Skeletal muscle tissue (tissue), 4 donors: ENCODE results near the gene ANK2. TPM values are rescaled to one million over a fixed set of nuclear protein-coding genes. Genes with fewer than 3 reads are reported as not detected.

Experiments used
- H3K27ac ChIP-seq: one replicate; pipeline ENCODE4 v1.7.0; 2013; ENCODE audit warnings: mild to moderate bottlenecking, low read depth, low read length, inconsistent platforms
- H3K27me3 ChIP-seq, 3 donors: one replicate each; pipeline ENCODE4 v1.7.0; 2013; ENCODE audit warnings: low read length in 3 of 3; ENCODE audit not compliant: control insufficient read depth in 3 of 3, insufficient read depth in 3 of 3
- H3K36me3 ChIP-seq, 3 donors: one replicate each; pipeline ENCODE4 v1.7.0; 2013; ENCODE audit warnings: low read length in 3 of 3; ENCODE audit not compliant: control insufficient read depth in 3 of 3, insufficient read depth in 3 of 3
- H3K4me1 ChIP-seq, 3 donors: one replicate each; pipeline ENCODE4 v1.7.0; 2013; ENCODE audit warnings: low read length in 3 of 3, mild to moderate bottlenecking in 3 of 3; ENCODE audit not compliant: control insufficient read depth in 3 of 3, insufficient read depth in 3 of 3
- H3K4me3 ChIP-seq, 3 donors: one replicate each; pipeline ENCODE4 v1.7.0; 2013; ENCODE audit warnings: low read length in 3 of 3
- H3K9ac ChIP-seq, 3 donors: one replicate each; pipeline ENCODE4 v1.7.0; 2013; ENCODE audit warnings: low read length in 3 of 3, mild to moderate bottlenecking in 3 of 3, moderate library complexity in 2 of 3, low read depth in 1 of 3
- H3K9me3 ChIP-seq, 3 donors: one replicate each; pipeline ENCODE4 v1.7.0; 2013; ENCODE audit warnings: low read length in 3 of 3; ENCODE audit not compliant: control insufficient read depth in 3 of 3
- total RNA-seq: library from RNA; depleted of rRNA; stranded (reverse); fragments of >200 nt; gene quantifications from one replicate; pipeline ENCODE4 v1.2.3, GENCODE V29; 2014
- donor health status: Osteomylitis.

The ANK2 gene
- total RNA-seq, 1 donor from 2014 or later, result 383 TPM

GRCh38 chr4:113332701-113333100 is 283.2 kb downstream of the ANK2 start:
- H3K36me3 ChIP-seq, result peaks cover 18 to 40% (median 31%) of the 10 kb centered on the region in 3 donors
- H3K27me3 ChIP-seq, result no peaks in the 10 kb centered on the region
- no peaks in the 10 kb centered on the region for H3K9me3 ChIP-seq
- no peak overlapping the region for H3K27ac ChIP-seq
- no peak overlapping the region for H3K4me3 ChIP-seq
- no peaks in the 10 kb centered on the region for H3K4me1 ChIP-seq
- no peak overlapping the region for H3K9ac ChIP-seq

- Histone ChIP-seq H3K9ac (no peak overlapping the region), H3K27me3 (no peaks in the 10 kb centered on the region), H3K4me1 (no peaks in the 10 kb centered on the region), H3K36me3 (peaks cover 13 to 37% (median 30%) of the 10 kb centered on the region in 3 donors), H3K27ac (no peak overlapping the region), H3K9me3 (no peaks in the 10 kb centered on the region), H3K4me3 (no peak overlapping the region)
Observed at GRCh38 chr4:113335746-113336145, 286.3 kb downstream of the ANK2 start.

- H3K9ac ChIP-seq, result no peak overlapping the region
- no peaks in the 10 kb centered on the region for H3K27me3 ChIP-seq
- peaks cover 12 to 32% (median 30%) of the 10 kb centered on the region in 3 donors for H3K36me3 ChIP-seq
- no peaks in the 10 kb centered on the region for H3K9me3 ChIP-seq
- H3K4me1 ChIP-seq, result no peaks in the 10 kb centered on the region
- H3K27ac ChIP-seq, result no peak overlapping the region
- no peak overlapping the region for H3K4me3 ChIP-seq
Observed at GRCh38 chr4:113336556-113336955, 287.1 kb downstream of the ANK2 start.

- Histone ChIP-seq H3K27me3 (no peaks in the 10 kb centered on the region), H3K9ac (no peak overlapping the region), H3K36me3 (peaks cover 7 to 35% (median 31%) of the 10 kb centered on the region in 3 donors), H3K9me3 (no peaks in the 10 kb centered on the region), H3K4me3 (no peak overlapping the region), H3K27ac (no peak overlapping the region), H3K4me1 (no peaks in the 10 kb centered on the region)
Observed at GRCh38 chr4:113339430-113339813, 290.0 kb downstream of the ANK2 start.

- Histone ChIP-seq H3K9me3 (no peaks in the 10 kb centered on the region), H3K4me3 (no peak overlapping the region), H3K27me3 (no peaks in the 10 kb centered on the region), H3K36me3 (peaks cover 4 to 44% (median 24%) of the 10 kb centered on the region in 3 donors), H3K9ac (no peak overlapping the region), H3K27ac (no peak overlapping the region), H3K4me1 (no peaks in the 10 kb centered on the region)
Observed at GRCh38 chr4:113344100-113344499, 294.6 kb downstream of the ANK2 start.

- Histone ChIP-seq H3K27ac (no peak overlapping the region), H3K4me3 (no peak overlapping the region), H3K36me3 (peaks cover 6 to 33% (median 15%) of the 10 kb centered on the region in 3 donors), H3K9me3 (no peaks in the 10 kb centered on the region), H3K27me3 (no peaks in the 10 kb centered on the region), H3K4me1 (no peaks in the 10 kb centered on the region), H3K9ac (no peak overlapping the region)
Observed at GRCh38 chr4:113347245-113347644, 297.8 kb downstream of the ANK2 start.

- no peaks in the 10 kb centered on the region for H3K27me3 ChIP-seq
- H3K9me3 ChIP-seq, result no peaks in the 10 kb centered on the region
- H3K27ac ChIP-seq, result no peak overlapping the region
- H3K4me3 ChIP-seq, result no peak overlapping the region
- H3K4me1 ChIP-seq, result no peaks in the 10 kb centered on the region
- peaks cover 6 to 23% (median 16%) of the 10 kb centered on the region in 3 donors for H3K36me3 ChIP-seq
- no peak overlapping the region for H3K9ac ChIP-seq
Observed at GRCh38 chr4:113349430-113349829, 300.0 kb downstream of the ANK2 start.

GRCh38 chr4:113350576-113350975 is 301.1 kb downstream of the ANK2 start:
- peaks cover 0 to 5% (median 0%) of the 10 kb centered on the region in 3 donors for H3K4me1 ChIP-seq
- no peaks in the 10 kb centered on the region for H3K9me3 ChIP-seq
- peaks cover 6 to 23% (median 6%) of the 10 kb centered on the region in 3 donors for H3K36me3 ChIP-seq
- H3K4me3 ChIP-seq, result no peak overlapping the region
- H3K27me3 ChIP-seq, result no peaks in the 10 kb centered on the region
- no peak overlapping the region for H3K9ac ChIP-seq
- no peak overlapping the region for H3K27ac ChIP-seq

- H3K27ac ChIP-seq, result no peak overlapping the region
- peak overlapping the region in 2 of 3 donors; percentile 7 to 18 for H3K4me3 ChIP-seq
Observed at GRCh38 chr4:113355550-113356371, 306.3 kb downstream of the ANK2 start.

GRCh38 chr4:113356453-113356852 is 307.0 kb downstream of the ANK2 start:
- no peak overlapping the region for H3K4me3 ChIP-seq
- no peaks in the 10 kb centered on the region for H3K27me3 ChIP-seq
- peaks cover 0 to 5% (median 0%) of the 10 kb centered on the region in 3 donors for H3K4me1 ChIP-seq
- no peaks in the 10 kb centered on the region for H3K9me3 ChIP-seq
- peaks cover 4 to 19% (median 4%) of the 10 kb centered on the region in 3 donors for H3K36me3 ChIP-seq
- no peak overlapping the region for H3K27ac ChIP-seq
- H3K9ac ChIP-seq, result no peak overlapping the region

More at GRCh38 chr4:113355550-113356371, 306.3 kb downstream of the ANK2 start:
- H3K4me1 ChIP-seq, result peaks cover 0 to 5% (median 0%) of the 10 kb centered on the region in 3 donors
- H3K9ac ChIP-seq, result no peak overlapping the region
- H3K27me3 ChIP-seq, result no peaks in the 10 kb centered on the region
- H3K36me3 ChIP-seq, result peaks cover 4 to 19% (median 4%) of the 10 kb centered on the region in 3 donors
- no peaks in the 10 kb centered on the region for H3K9me3 ChIP-seq
